GM12873 (cell line): Measurements from ENCODE around the gene SERAC1.

Source experiments
- TF ChIP-seq, protein P1 (sequence below): IDR thresholded peaks from 2 replicates; pipeline ENCODE4 v1.5.1; 2012; ENCODE audit warnings: low read depth, mild to moderate bottlenecking, moderate library complexity, low read length, control low read depth; ENCODE audit not compliant: insufficient read depth; ENCODE audit errors: missing control alignments

The SERAC1 gene

GRCh38 chr6:158152659-158153058 lies 15.4 kb downstream of the SERAC1 start:
- TF ChIP-seq, protein P1, sequence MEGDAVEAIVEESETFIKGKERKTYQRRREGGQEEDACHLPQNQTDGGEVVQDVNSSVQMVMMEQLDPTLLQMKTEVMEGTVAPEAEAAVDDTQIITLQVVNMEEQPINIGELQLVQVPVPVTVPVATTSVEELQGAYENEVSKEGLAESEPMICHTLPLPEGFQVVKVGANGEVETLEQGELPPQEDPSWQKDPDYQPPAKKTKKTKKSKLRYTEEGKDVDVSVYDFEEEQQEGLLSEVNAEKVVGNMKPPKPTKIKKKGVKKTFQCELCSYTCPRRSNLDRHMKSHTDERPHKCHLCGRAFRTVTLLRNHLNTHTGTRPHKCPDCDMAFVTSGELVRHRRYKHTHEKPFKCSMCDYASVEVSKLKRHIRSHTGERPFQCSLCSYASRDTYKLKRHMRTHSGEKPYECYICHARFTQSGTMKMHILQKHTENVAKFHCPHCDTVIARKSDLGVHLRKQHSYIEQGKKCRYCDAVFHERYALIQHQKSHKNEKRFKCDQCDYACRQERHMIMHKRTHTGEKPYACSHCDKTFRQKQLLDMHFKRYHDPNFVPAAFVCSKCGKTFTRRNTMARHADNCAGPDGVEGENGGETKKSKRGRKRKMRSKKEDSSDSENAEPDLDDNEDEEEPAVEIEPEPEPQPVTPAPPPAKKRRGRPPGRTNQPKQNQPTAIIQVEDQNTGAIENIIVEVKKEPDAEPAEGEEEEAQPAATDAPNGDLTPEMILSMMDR, result no peak

- TF ChIP-seq, protein P1, result no peak
These were observed 17.4 kb downstream of the SERAC1 start for GRCh38 chr6:158150701-158151100.

- TF ChIP-seq, protein P1, result no peak
These were observed 18.4 kb downstream of the SERAC1 start for GRCh38 chr6:158149641-158150040.

DNA sequence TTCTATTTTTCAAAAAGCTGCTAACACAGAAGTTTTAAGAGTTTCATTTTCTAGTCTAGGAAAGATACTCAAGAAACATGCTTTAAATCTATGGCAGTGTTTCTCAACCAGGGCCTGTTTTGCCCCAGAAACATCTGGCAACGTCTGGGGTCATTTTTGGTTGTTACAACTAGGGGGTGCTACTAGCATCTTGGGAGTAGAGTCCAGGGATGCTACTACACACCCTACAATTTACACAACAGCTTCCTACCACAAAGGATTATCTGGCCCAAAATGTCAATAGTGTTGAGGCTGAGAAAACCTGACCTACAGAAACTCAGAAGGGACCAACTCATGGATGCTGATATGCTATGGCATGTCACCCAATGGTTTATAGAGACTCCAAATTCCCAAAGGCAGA lies 24.4 kb downstream of the SERAC1 start:
- TF ChIP-seq, protein P1, result peak; percentile 56

DNA sequence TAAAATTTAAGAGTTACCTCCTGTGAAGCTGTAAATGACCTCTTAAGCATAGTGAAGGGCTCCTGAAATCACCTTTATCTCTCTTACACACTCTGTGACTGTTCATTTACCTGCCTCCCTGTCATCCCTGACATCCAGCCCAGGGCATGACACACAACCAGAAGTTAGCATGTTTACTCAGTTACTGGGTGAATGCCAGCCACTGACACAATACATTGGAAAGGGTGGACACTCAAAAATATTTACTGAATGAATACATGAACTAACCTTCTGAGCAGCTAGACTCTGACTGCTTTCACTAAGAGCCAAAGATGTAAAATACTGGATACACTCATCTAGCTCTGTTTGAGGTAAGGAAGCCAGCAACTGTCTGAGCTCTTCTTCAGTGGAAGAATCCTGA lies 25.3 kb downstream of the SERAC1 start:
- TF ChIP-seq, protein P1, result no peak

DNA sequence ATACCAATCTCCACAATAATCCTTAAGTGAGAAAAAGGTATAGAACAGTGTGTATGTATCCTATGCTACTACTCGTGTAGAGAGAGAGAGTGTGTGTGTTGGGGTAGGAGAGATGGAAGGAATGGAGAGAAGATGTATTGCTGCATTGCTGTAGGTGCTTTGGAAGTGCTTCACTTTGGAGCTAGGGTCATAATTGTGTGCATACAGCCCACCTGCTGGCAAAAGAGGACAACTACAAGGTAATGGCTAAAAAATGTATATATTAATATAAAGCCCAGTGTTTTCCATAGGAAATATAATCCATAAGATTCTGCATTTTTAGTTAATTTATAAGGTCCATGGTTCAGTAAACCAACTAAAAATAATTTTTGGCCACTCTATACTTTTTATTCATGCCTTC lies 36.1 kb downstream of the SERAC1 start:
- TF ChIP-seq, protein P1, result peak; percentile 65

GRCh38 chr6:158125271-158125670 lies 42.8 kb downstream of the SERAC1 start:
- TF ChIP-seq, protein P1, result no peak
